Measurements from ENCODE around the gene STAT6. TPM values are rescaled to one million over a fixed set of nuclear protein-coding genes. Genes with fewer than 3 reads are reported as not detected.

Gene STAT6
- total and polyA plus RNA-seq, 2 donors (not counting 1 experiment from before 2014, with no cell fraction given), result 103 to 123 TPM

DNA sequence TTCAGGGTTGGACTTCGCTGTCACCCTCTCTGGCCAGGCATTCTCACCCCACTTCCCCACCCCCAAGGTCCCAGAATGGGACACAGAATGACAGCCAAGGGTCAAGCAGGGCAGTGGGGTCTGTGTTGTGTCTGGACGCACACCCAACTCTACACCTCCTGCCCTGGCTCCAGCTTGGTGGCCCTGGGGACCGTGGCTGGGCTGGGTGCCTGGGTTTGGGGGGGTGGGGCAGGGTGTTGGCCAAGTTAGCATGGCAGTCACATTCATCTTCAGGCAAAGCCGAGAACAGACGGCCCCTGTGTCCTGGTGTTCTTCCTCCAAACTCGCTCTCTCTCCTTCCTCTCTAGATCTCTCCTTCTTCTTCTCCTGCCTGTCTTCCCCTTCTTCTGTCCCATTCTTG is 22.8 kb upstream of the STAT6 start:
- H3K4me2 ChIP-seq (ENCODE audit: extremely low read depth, insufficient read depth, low read length), result peak overlapping the region; percentile 69
- H3K9me3 ChIP-seq (ENCODE audit: control insufficient read depth, insufficient read depth, low read depth, low read length), result no peaks in the 10 kb centered on the region
- DNase-seq (ENCODE audit: low read depth in 2 of 2), result no peak
- no peak overlapping the region for H2AFZ ChIP-seq (ENCODE audit: low read length)
- H3K36me3 ChIP-seq (ENCODE audit: control insufficient read depth, insufficient read depth, low read length), result peaks cover 8% of the 10 kb centered on the region
- H3K79me2 ChIP-seq (ENCODE audit: control insufficient read depth, insufficient read depth, low read length), result peaks cover 91% of the 10 kb centered on the region
- H3K27me3 ChIP-seq (ENCODE audit: control insufficient read depth, insufficient read depth, low read length), result no peaks in the 10 kb centered on the region
- H3K9ac ChIP-seq (ENCODE audit: insufficient read depth, low read length), result peak overlapping the region; percentile 7
- H4K20me1 ChIP-seq (ENCODE audit: control insufficient read depth, extremely low read depth, insufficient read depth, low read length), result no peaks in the 10 kb centered on the region
- peak overlapping the region in 2 of 4 experiments; percentile 29 to 46 for H3K4me3 ChIP-seq (replicated peaks in 1 of 4; ENCODE audit: control extremely low read depth in 1 of 4, insufficient read depth in 1 of 4, low read depth in 3 of 4, low read length in 4 of 4)
- peak overlapping the region; percentile 85 for H3K27ac ChIP-seq (ENCODE audit: insufficient read depth, low read length)
- peaks cover 65% of the 10 kb centered on the region for H3K4me1 ChIP-seq (ENCODE audit: control insufficient read depth, extremely low read depth, insufficient read depth, low read length)
- no peak for TF ChIP-seq EZH2 (IDR thresholded peaks at IDR 0.05; ENCODE audit: low read length, missing control alignments)
- TF ChIP-seq, protein P1, sequence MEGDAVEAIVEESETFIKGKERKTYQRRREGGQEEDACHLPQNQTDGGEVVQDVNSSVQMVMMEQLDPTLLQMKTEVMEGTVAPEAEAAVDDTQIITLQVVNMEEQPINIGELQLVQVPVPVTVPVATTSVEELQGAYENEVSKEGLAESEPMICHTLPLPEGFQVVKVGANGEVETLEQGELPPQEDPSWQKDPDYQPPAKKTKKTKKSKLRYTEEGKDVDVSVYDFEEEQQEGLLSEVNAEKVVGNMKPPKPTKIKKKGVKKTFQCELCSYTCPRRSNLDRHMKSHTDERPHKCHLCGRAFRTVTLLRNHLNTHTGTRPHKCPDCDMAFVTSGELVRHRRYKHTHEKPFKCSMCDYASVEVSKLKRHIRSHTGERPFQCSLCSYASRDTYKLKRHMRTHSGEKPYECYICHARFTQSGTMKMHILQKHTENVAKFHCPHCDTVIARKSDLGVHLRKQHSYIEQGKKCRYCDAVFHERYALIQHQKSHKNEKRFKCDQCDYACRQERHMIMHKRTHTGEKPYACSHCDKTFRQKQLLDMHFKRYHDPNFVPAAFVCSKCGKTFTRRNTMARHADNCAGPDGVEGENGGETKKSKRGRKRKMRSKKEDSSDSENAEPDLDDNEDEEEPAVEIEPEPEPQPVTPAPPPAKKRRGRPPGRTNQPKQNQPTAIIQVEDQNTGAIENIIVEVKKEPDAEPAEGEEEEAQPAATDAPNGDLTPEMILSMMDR (conservative IDR thresholded peaks at IDR 0.05 in 1 of 2, IDR thresholded peaks at IDR 0.05 in 1 of 2; ENCODE audit: low read depth in 1 of 2, low read length in 2 of 2), result no peak

DNA sequence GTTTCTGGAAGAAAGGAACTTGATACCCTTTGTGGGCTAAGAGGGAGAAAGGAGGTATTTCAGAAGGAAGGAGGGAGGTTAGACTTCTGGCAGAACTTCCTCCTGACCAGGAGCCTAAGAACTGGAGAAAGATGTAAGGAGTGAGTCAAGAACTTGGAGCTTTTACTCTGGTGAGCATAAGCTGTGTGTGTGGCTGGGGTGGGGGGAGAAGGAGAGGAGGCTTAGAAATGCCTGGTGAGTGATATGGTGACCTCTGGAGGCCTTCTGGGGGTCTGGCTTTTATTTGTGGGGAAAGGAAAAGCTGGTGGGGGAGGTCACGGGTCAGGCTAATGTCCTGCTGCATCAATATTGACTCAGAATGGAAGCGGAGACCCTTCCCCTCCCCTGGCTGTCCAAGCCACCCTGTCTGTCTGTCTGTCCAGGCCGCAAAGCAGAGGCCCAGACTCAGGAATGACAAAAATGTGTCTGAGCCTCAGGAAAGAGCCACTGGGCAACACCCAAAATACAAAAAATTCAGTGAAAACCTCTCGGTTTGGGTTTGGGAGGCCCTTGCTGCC is 21.9 kb upstream of the STAT6 start:
- Histone ChIP-seq H3K4me1 (ENCODE audit: control insufficient read depth, extremely low read depth, insufficient read depth, low read length) (peaks cover 58% of the 10 kb centered on the region), H2AFZ (ENCODE audit: low read length) (no peak overlapping the region), H4K20me1 (ENCODE audit: control insufficient read depth, extremely low read depth, insufficient read depth, low read length) (no peaks in the 10 kb centered on the region), H3K27ac (ENCODE audit: insufficient read depth, low read length) (peak overlapping the region; percentile 85), H3K36me3 (ENCODE audit: control insufficient read depth, insufficient read depth, low read length) (peaks cover 6% of the 10 kb centered on the region), H3K79me2 (ENCODE audit: control insufficient read depth, insufficient read depth, low read length) (peaks cover 91% of the 10 kb centered on the region), H3K9me3 (ENCODE audit: control insufficient read depth, insufficient read depth, low read depth, low read length) (no peaks in the 10 kb centered on the region), H3K9ac (ENCODE audit: insufficient read depth, low read length) (peak overlapping the region; percentile 45), H3K4me2 (ENCODE audit: extremely low read depth, insufficient read depth, low read length) (peak overlapping the region; percentile 95), H3K4me3 (replicated peaks in 1 of 4; ENCODE audit: control extremely low read depth in 1 of 4, insufficient read depth in 1 of 4, low read depth in 3 of 4, low read length in 4 of 4) (peak overlapping the region; percentile 8 to 95 (median 82)), H3K27me3 (ENCODE audit: control insufficient read depth, insufficient read depth, low read length) (no peaks in the 10 kb centered on the region)
- peak; percentile 46 to 74 for DNase-seq (ENCODE audit: low read depth in 2 of 2)
- no peak for TF ChIP-seq EZH2 (IDR thresholded peaks at IDR 0.05; ENCODE audit: low read length, missing control alignments)
- TF ChIP-seq, protein P1 (conservative IDR thresholded peaks at IDR 0.05 in 1 of 2, IDR thresholded peaks at IDR 0.05 in 1 of 2; ENCODE audit: low read depth in 1 of 2, low read length in 2 of 2), result no peak

DNA sequence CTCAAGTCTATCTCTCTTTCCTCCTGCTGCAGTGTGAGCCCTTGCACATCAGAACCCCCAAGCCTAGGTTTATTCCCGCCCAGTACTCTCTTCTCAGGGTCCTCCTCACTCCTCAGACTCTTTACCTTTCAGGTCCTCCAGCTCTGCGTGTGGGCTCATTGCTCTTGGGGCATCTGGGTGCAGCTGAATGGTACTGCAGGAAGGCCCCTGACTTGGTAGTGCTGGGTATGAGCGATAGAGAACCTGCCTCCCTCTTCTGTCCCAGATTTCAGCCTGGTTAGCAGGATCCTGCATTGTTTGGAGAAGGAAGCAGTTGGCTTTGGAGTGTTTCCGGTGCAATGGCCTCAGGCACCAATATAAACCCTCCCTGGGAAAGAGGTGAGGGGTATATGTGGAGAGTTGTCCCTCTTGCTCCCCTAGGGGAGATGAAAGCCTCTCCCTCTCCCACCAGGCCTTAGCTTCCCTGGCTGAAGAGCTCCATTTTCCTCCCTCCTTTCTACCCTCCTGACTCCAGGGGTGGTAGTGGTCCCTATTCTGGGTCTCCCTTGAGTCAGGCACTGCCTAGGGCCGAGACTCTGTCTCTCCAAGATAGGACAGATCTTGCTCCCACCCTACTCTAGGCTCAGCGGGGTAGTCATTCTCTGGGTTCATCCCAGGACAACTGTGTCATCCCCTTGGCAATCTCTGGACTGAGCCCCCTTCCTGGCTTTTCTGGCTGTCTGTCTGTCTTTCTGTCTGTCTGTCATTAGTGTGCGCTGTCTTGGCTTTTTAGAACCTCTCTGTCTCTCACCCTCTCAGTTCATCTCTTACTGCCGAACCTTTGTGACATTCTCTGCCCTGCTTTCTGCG is 21.0 kb upstream of the STAT6 start:
- H3K27me3 ChIP-seq (ENCODE audit: control insufficient read depth, insufficient read depth, low read length), result no peaks in the 10 kb centered on the region
- peak overlapping the region; percentile 85 for H3K27ac ChIP-seq (ENCODE audit: insufficient read depth, low read length)
- peak overlapping the region; percentile 95 for H3K4me2 ChIP-seq (ENCODE audit: extremely low read depth, insufficient read depth, low read length)
- H3K36me3 ChIP-seq (ENCODE audit: control insufficient read depth, insufficient read depth, low read length), result peaks cover 6% of the 10 kb centered on the region
- peak overlapping the region; percentile 45 for H3K9ac ChIP-seq (ENCODE audit: insufficient read depth, low read length)
- no peaks in the 10 kb centered on the region for H3K9me3 ChIP-seq (ENCODE audit: control insufficient read depth, insufficient read depth, low read depth, low read length)
- no peak for TF ChIP-seq EZH2 (IDR thresholded peaks at IDR 0.05; ENCODE audit: low read length, missing control alignments)
- TF ChIP-seq, protein P1 (conservative IDR thresholded peaks at IDR 0.05 in 1 of 2, IDR thresholded peaks at IDR 0.05 in 1 of 2; ENCODE audit: low read depth in 1 of 2, low read length in 2 of 2), result no peak
- no peak for DNase-seq (ENCODE audit: low read depth in 2 of 2)
- no peak overlapping the region for H2AFZ ChIP-seq (ENCODE audit: low read length)
- no peaks in the 10 kb centered on the region for H4K20me1 ChIP-seq (ENCODE audit: control insufficient read depth, extremely low read depth, insufficient read depth, low read length)
- peaks cover 81% of the 10 kb centered on the region for H3K79me2 ChIP-seq (ENCODE audit: control insufficient read depth, insufficient read depth, low read length)
- peak overlapping the region; percentile 8 to 95 (median 82) for H3K4me3 ChIP-seq (replicated peaks in 1 of 4; ENCODE audit: control extremely low read depth in 1 of 4, insufficient read depth in 1 of 4, low read depth in 3 of 4, low read length in 4 of 4)
- H3K4me1 ChIP-seq (ENCODE audit: control insufficient read depth, extremely low read depth, insufficient read depth, low read length), result peaks cover 52% of the 10 kb centered on the region
